Activated CD8-positive, alpha-beta memory T cell treated with anti-CD3 and anti-CD28 coated beads, Interleukin-2, amount 50 U/mL, for 48 hours (primary cell): ENCODE results near the gene CFL1.

Experiments used
- DNase-seq: peaks from one replicate; pipeline ENCODE4 v3.0.0-alpha.2; 2020

The CFL1 gene

GRCh38 chr11:65887723-65888162 lies 29.8 kb upstream of the CFL1 start:
- no peak for DNase-seq

- DNase-seq, result no peak
Observed at GRCh38 chr11:65886826-65887722, 29.1 kb upstream of the CFL1 start.

GRCh38 chr11:65885808-65886536 lies 28.0 kb upstream of the CFL1 start:
- no peak for DNase-seq

DNA sequence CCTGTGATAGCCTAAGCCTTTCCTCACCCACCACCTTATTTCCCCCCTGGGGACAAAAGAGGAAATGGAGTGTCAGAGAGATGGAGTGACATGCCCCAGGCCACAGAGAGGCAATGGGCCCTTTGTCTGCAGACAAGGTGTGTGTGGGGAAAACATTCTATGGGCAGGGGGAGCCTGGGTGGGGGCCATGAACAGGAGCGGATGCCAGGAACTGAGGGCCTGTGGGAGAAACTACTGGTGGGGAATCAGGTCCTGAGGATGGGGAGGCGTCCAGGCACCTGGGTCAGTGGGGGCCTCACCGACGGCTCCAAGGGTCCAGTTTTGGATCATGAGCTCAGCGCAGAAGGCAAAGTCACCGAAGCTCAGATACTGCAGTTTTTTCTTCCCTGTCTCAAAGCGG lies 27.3 kb upstream of the CFL1 start:
- no peak for DNase-seq

DNA sequence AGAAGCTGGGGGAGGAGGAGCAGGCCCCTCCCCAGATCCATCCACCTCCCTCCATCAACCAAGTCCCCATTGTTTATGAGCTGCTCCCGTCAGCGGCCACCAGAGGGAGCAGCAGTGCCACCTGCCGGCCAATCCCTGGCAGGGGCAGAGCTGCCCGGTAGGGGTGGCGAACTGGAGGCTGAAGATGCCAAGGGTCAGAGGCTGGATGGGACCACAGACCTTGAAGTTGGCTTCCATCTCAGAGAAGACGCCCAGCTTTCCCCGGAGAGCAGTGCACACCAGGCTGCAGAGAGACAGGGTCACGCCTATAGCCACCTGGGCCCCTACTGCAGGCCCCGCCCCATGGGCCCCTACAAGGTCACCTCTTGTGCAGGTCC lies 26.7 kb upstream of the CFL1 start:
- peak; percentile 92 for DNase-seq

DNA sequence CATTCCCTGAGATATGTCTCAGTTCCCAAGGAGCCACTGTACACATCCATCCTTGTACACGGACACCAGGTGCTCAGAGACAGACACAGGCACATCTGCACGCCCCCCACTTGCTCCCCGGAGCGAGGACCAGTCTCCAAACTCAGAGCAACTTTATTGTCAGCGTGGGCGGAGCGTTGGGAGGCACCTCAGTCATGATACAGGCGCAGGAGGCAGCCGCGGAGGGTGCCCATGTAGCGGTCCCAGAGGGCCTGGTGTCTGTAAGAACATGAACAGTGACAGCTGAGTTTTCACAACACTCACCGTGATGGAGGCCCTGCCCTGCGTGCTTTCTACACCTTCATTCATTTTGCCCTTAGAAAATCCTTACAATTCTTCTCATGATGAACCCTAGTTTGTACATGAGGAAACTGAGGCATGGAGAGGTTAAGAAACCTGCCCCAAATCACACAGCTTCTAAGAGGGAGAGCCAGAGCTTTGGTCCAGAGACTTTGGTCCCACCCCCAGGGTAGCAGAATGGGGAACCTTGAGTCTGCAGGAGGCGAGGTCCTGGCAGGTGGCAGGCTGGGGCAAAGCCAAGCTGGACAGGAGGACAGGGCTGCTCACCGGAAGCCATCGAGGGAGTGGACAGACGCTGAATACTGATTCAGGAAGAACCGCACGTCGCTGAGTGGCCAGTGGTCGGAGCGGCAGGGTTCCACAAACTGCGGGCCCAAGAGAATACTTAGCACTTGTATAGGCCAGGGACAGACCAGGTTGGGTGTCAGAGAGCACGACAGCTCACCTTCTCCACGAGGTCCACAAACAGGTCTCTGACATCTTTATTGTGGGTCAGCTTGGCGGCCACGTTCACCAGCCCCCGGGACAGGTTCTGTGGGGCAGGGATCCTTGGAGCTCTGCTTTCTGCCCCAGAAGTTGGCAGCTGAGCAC lies 26.1 kb upstream of the CFL1 start:
- DNase-seq, result no peak

DNA sequence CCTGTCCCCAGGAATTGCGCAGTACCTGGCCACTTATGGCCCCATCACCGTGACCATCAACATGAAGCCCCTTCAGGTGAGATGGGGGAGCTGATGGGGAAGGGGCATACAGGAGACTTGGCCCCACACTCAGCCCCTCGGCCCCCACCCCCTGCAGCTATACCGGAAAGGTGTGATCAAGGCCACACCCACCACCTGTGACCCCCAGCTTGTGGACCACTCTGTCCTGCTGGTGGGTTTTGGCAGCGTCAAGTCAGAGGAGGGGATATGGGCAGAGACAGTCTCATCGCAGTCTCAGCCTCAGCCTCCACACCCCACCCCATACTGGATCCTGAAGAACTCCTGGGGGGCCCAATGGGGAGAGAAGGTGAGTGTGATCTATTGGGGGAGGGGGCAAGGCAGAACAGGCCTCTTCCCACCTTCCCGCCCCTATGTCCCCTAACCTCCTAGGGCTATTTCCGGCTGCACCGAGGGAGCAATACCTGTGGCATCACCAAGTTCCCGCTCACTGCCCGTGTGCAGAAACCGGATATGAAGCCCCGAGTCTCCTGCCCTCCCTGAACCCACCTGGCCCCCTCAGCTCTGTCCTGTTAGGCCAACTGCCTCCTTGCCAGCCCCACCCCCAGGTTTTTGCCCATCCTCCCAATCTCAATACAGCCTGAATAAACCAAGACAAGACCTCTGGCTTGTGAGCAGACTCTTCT lies 25.2 kb upstream of the CFL1 start:
- no peak for DNase-seq

- no peak for DNase-seq
Observed at GRCh38 chr11:65882120-65883057, 24.4 kb upstream of the CFL1 start.

GRCh38 chr11:65880844-65881421 lies 23.0 kb upstream of the CFL1 start:
- DNase-seq, result no peak

DNA sequence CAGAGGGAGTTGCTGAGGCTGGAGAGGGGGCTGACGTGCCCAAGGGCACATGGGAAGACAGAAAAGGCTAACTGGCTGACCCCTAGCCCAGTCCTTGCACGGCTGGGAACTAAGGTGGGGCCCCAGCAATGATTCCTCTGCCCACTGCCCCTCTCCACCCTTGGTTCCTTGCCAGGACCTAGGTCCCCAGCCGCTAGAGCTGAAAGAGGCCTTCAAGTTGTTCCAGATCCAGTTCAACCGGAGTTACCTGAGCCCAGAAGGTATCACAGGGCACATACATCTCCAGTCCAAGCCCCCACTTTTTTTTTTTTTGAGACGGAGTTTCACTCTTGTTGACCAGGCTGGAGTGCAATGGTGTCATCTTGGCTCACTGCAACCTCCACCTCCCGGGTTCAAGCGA lies 22.0 kb upstream of the CFL1 start:
- no peak for DNase-seq

DNA sequence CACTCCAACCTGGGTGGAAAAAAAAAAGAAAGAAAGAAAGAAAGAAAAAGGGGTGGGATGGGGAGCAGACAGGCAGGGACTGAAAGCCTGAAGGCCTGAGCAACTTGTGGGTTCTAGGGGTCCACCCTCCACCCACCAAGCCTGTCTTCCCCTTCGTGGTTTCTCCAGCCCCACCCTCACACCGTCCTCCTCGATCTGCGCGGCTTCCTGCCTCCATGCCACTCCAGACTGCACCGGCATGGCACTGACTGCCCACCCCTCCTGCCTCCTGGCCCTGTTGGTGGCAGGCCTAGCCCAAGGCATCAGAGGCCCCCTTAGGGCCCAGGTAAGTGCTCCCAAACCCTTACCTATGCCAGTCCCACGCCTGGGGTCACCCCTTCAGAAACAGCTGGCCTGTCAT lies 21.6 kb upstream of the CFL1 start, which contains the start of gene CTSW:
CTSW (plus strand) TSS at position 221 of the 400 bp plus-strand sequence; CDS start at position 239, 18 bp downstream.
- peak; percentile 72 for DNase-seq

- DNase-seq, result peak; percentile 99
Observed at GRCh38 chr11:65873318-65874156, 15.6 kb upstream of the CFL1 start.

GRCh38 chr11:65872586-65873317 lies 14.8 kb upstream of the CFL1 start, which contains the start of gene EFEMP2:
Gene EFEMP2, minus strand, starts transcription at chr11:65872800. Its CDS starts 446 bp downstream, at chr11:65872354.
- DNase-seq, result no peak

GRCh38 chr11:65871811-65872548 lies 14.0 kb upstream of the CFL1 start:
- no peak for DNase-seq

GRCh38 chr11:65870706-65871681 lies 13.0 kb upstream of the CFL1 start:
- no peak for DNase-seq

DNA sequence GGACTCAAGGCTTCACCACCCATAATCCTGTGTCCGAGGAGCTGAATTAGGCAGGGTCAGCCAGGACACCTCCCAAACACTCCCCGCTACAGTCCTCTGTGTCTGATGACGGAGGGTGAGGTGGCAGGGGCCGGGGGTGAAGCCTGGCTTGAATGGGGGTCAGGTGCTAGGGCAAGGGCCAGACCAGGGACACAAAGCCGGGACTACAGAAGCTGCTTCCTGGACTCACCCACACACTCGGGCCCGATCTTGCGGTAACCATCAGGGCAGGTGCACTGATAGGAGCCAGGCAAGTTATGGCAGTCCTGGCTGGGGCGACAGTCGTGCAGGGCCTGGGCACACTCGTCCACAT lies 12.3 kb upstream of the CFL1 start:
- no peak for DNase-seq
